HG02970 (cell line): ENCODE results near the gene RBM20.
"Not testable (repeated sequence)": the region's sequence is repeated elsewhere in the genome, so short reads cannot be mapped to it uniquely, and the experiment has no call there.

Source experiments
- ATAC-seq: cut with Tn5 transposase; IDR thresholded peaks from one replicate; pipeline ENCODE4 v1.9.1; 2021; ENCODE audit warnings: mild to moderate bottlenecking, moderate library complexity, moderate number of reproducible peaks; ENCODE audit not compliant: unreplicated experiment, low FRiP score

The RBM20 gene

DNA sequence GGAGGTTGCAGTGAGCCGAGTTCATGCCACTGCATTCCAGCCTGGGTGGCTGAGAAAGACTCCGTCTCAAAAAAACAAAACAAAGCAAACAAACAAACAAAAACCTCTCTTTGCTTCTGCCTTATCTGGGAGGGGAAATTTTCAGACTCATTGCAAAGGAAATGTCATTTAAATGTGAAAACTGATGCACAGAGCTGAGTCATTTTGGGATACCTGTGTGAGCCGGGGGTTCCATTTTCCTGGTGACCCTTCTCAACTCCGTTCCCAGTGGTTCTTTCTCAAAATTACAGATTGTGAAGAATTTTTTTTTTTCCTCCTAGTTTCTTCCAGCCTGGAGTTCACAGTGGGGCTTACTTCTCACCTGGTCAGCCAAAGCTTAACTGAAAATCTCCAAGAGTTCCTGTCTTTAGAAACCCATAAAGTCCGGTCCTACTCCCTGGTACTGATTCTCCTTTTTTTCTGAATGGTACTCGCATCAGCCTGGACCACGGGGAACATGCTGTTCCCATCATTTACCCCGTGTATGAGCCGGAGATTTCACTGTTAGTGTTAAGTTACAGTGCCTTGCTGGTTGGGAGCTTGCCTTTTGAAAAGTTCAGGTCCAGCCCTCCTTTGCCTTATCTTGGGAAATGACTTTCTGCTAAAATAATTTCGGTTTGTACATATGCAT, 56.9 kb downstream of the RBM20 start:
- no peak for ATAC-seq

DNA sequence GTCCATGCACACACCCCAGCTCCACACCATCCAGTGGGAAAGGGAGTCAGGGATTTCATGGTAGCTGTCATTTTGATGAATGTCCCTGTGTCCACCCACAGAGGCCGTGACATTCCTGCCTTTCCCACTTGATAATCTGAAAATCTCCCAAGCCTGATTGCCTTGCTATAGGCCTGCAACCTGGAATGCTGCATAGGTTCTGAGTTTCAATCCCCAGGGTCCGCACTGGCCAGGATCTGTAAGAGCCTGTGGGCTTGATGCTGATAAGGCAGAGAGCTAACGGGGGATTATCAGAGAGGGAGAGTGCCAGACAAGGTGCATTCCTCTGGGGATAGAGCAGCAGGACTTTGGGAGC, 57.5 kb downstream of the RBM20 start:
- no peak for ATAC-seq

DNA sequence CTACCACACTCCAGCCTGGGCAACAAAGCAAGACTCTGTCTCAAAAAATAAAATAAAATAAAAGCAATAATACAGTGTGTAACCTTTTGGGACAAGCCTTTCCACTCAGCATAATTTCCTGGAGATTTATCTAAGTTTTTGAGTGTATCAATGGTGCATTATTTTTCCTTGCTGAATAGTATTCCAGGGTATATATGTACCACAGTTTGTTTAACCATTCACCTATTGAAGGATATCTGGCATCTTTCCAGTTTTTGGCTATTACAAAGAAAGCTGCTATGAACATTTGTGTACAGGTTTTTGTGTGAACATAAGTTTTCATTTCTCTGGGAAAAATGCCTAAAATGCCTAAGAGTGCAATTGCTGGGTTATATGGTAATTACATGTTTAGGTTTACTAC, 59.9 kb downstream of the RBM20 start:
- no peak for ATAC-seq

DNA sequence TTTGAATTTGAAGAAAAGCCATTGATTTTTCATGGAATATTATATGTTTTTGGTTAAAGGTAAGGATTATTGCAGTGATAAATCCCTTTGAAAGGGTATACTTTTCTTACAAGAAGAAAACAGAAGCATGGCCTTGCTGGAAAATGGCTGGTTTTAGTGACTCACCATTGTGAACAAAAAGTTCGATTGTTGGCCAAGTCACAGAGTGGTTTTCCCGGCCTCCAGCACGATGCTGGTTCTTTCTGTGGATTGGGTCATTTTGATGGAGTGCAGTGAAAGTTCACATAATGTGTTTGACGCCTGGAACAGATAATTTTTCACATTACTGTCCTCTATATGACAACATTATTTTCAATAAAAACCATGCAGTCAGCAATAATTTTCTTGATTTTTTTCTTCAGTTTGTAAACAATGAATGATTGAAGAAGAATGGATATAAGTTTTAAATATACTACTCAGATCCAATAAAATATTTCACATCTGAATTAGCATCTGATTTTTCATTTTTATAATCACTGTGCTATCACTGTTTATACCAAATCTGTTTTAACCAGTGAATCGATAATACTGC, 60.9 kb downstream of the RBM20 start:
- ATAC-seq, result no peak

DNA sequence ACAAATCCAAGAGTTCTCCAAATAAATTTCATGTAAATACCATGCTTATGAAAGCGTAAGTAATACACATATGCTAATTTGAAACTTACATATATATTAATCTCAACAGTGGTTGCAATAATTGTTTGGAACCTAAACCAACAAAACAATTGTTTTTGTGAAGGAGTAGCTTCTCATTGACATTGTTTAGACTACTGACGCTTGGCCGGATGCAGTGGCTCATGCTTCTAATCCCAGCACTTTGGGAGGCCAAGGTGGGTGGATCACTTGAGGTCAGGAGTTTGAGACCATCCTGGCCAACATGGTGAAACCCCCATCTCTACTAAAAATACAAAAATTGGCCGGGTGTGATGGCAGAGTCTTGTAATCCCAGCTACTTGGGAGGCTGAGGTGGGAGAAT, 61.5 kb downstream of the RBM20 start:
- not testable (repeated sequence) for ATAC-seq

DNA sequence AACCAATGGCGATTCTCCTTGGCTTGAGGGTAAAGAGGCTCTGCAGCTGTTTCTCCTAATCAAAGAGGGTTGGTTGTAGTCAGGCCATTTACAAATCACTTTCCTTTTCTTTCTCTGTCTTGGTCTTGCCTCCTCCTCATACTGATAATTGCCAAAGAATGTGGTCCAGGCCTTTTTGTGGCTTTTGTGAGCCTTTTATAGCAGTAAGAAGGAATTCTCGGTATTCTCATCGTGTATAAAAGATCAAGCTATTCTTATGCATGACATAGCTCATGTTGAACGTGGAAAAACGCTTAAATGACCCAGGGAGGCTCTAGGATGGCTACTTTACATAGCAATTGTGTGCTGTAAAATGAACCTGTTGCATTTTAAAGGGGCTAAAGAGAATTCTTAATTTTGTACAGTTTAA, 62.6 kb downstream of the RBM20 start:
- ATAC-seq, result no peak

DNA sequence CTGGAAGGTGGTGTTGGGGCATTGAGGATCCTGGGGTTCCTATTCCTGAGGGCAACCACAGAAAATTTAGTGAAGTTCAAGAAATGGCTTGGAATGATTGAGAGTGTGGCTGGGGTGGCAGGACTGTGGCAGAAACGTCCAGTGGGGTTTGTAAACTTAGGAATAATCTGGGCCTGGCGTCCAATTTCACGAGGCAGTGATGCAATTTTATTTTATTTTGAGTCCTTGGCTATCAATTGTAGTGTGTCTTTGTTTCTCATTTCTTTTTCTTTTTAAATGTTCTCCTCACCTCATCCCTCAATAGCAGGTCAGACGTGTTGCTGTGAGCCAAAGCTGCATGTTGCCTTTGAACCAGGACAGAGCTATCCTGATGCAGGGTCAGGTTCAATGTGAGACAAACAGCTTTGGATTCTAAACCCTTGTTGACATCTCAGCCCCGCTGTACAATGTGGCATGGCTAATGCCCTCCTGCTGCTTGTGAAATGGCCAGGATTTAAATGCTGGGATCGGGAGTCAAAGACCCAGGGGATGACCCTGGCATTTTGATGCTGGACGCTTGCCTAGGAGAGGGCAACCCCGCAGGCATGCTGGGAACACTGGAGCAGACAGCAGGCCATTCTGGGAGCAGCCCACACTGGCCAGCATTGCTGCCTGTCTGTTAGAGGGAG, 64.8 kb downstream of the RBM20 start:
- ATAC-seq, result no peak

DNA sequence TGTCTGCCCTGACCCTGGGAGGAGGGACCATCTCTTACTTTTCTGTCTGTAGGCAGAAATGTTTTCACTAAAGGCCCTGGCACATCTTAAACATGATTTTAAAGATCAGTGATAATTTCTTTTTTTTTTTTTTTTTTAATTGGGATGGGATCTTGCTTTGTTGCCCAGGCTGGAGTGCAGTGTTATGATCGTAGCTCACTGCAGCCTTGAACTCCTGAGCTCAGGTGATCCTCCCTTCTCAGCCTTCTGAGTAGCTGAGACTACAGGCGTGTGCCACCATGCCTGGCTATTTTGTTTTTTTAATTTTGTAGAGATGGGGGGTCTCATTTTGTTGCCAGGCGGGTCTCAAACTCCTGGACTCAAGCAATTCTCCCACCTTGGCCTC, 65.3 kb downstream of the RBM20 start:
- ATAC-seq, result no peak

DNA sequence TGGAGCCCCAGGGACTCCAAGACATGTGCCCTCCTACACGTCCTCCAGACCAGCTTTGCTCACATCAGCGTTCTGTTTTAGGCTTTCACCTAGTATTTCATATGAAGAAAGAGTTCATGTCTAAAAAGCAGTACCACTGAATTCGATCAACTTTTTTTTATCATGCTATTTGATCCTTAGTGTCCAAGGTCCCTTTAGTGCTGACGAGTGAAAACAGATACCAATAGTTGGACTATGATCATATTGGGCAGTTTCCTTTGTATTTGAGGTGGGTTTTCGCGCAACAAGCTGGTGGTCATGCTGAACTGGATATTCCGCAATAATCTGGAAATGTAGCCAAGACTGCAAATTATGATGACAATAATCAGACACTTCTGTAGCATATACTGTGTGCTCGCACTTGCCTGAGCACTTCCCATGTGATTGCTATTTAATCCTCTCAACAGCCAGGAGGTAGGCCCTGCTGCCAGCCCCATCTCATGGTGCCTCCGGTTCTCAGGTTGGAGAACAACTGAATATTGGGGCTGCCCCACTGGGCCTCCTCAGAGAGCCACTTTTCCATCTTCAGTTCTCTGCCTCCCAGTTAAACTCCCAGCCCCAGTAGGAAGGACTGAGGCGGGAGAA, 65.9 kb downstream of the RBM20 start:
- ATAC-seq, result no peak

DNA sequence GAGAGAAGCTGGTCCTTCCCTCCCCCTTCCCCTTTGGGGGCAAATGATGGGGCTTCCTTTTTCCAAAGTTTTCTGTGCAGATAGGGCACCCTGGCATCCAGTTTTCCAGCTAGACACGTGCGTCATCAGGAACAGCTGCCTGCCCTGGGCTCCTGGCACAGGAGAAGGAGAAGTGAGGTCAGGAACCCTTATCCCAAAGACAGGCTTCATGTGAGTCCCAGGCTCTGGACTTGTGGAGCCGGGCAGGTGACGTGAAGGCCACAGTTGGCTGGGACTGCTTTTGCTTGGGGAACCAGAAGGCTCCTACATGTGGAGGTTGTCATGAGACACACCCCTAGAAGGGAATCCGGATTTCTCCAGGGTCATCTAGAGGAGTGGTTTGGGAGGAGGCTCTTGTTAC, 66.5 kb downstream of the RBM20 start:
- no peak for ATAC-seq

DNA sequence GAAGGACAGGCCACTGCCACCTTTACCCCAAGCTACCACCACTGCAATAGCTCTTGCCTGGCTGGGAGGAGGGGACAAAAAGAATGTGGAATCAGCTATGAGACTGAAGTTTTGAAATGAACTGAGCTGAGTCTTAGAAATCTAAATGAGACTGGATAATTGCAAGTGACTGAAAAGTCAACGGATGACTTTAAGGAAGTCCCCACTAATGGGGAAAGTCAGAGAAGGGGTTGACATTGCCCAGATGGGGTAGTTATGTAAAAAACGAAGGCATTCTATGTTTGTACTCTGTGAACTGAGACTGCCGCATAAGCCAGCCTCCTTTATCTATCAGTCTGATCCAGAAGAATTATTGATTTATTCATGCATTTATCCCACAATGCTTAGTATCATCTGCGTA, 67.2 kb downstream of the RBM20 start:
- ATAC-seq, result no peak

DNA sequence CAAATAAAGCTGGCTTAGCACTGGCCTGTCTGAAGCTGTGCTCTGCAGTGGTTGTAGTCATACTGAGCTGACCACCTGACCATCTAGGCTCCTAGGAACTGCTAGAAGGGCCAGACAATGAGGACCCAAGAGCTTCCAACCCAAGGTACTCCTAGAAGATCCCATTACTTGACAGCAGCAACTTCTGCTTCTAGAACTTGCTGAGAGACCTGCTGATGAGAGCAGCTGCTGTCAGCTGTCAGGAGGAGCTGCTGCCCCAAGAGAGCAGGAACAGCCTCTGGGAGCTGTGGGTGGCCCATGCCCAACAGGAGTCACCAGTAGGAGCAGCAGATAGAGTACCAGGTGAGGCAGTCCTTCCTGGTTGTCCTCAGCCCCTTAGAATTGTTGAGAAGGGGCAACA, 70.2 kb downstream of the RBM20 start:
- ATAC-seq, result no peak

DNA sequence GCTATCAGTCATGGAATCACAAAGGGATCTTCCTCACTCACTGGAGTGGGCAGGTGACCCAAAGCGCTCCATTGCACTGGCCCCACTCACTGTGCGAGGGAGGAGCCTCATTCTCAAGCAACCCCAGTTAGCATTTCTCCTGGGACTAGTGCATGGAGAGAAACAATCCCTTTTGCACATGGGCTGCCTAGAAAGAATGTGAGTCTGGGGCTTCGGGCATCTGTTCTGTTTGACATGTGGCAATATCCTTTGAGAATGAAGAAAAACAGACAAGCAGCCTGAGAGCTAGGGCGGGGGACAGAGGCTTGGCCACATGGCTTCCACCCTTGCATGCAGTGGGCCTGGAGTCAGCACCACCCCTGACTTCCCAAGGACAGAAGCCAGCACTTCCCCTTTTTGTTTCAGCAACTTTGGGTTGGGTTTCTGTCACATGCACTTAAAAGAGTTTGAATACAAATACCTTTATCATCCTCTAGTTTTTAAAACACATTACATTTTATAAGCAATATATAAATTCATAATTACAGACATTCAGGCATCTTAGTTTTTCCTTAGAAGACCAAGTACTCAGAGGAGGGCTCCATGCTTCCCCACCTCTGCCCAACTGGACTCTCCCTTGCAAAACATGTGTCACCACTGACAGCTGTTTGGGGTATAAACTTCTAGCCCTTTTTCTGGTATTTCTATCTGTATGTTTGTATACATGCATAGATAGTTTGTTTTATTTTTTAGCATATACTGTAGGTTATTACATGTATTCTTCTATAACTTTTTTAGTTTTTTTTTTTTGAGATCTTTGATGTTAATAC, 73.8 kb downstream of the RBM20 start:
- no peak for ATAC-seq

DNA sequence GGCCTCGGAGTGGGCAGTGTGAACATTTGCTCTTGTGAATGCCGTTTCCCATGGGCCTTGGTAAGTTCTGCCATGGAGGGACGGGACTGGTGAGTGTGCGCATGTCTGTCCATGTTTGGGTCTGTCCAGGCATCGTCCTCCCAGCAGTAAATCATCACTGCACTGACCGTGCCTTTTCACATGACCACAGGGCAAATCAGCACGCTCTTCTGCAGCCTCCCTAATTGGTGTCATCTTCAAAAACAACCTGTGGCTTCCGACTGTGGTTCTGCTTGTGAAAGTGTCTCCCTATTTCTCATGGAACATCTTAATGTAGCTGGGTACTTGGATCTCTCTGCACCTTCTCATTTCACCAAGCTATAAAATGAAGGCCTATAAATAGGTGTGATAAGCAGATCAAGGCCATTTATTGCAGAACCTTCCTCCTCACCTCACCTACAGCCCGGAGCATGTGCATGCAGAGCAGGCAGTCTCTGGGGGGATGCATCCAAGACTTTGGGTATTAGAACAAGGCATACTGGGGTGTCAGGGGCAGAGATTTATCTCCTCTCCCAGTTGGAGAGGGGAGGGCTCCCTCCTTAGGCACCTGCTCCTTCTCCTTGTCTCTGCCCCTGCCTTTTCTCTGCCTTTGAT, 77.4 kb downstream of the RBM20 start:
- ATAC-seq, result no peak

DNA sequence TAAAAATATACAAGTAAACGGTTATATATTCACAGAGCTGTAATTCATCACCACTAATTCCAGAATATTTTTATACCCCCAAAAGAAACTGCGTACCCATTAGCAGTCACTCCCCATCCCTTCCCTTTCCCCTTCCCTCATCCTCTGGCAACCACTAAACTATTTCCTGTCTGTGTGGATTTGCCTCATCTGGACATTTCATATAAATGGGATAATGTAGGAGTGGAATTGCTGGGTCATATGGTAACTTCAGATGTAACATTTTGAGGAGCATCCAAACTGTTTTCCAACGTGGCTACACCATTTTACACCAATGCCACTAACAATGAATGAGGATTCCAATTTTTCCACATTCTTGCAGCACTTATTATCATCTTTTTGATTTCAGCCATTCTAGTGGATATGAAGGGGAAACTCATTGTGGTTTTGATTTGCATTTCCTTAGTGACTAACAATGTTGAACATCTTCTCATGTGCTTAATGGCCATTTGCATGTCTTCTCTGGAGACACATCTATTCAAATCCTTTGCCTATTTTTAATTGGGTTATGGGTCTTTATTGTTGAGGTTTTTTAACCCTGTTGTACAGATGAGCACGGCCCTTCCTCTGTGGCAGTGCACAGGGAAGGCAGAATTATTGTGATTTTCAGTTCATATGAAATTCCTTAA, 79.2 kb downstream of the RBM20 start:
- no peak for ATAC-seq

DNA sequence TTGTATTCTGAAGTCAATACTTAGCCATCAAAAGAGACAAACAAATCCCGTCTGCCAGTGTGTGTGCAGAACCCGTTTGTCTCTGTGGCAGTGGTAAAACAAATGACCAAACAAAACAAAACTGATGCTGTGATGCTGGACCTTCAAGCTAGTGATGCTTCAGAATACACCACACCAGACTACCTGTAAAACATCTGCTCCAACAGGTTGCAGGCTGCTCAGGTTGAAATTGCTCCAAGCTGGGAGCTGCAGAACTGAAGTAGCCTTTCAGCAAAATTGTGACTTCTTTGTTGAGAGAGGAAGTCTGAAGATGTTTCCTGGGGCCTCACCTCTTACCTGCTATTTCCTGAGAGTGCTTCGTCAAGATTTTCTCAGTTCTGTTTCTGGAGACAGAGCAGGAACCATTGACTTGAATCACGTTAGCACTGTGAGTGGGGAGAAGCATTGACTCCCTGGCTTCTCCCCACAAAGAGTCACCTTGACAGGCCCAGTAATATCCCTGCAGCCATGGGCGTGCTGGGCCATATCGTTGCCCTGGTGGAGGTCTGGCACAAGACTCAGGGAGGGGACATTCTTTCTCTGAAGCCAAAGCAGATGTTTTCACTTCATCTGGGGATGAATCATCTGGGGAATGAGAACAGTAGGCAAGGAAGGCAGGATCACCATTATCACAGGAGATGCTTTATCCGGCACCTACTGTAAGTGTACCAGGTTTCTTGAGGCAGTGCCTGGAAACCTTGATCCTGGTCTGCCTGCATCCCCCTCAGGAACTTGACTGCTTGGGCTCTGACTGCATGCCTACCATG, 80.2 kb downstream of the RBM20 start:
- ATAC-seq, result no peak

DNA sequence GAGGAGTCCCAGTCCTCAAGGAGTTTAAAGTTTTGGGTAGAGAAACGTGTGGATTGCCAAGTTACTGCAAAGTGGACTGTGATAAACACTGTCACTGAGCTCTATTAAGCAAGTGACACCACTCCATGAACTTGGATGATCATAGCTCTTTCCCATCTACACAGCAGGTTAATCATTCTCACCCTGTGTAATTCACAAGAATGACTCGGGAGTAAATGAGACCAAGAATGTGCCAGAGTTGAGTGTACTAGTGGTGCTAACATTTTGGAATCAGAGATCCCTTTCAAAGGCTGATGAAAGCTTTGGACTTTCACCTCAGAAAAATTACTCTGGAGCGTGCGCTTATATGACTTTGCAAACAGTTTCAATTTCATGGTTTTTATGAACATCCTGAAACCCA, 80.8 kb downstream of the RBM20 start:
- no peak for ATAC-seq

DNA sequence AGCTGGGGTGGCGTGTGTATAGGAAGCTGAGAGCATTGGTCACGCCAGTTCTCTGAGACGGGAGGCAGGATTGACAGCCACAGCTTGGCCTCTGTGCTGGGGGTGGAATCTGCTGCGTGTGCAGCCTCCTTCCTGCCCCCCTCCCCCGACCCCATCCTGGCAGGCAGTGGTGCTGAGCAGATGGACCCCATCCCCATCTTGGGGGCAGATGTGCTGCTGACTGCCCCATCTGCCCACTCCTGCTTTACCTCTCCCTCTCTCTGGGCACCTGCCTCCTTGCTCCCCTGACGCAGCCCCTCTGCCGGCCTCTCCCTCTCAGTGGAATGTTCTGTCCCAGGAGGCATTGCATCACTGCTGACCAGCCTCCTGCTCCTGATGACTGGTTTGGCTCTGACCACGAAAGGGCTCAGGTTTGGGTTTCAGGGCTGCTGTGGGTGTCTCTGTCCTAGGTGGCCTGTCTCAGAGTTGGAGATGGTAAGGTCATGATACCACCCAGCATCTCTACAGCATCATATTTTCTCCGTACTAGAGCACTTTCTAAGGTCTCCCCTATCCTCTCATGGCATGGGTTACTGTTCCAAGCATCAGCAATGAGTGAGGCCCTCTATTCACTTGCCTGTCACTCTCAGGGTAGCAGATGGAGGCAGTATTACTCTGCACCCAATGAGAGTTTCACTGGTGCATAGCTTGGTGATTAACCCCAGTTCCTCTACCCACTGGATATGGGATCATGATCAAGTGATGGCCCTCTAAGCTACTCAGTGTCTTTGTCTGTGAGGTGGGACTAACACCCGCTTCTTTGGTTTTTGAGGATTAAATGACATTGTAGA, 81.9 kb downstream of the RBM20 start:
- no peak for ATAC-seq
